IMR-90 (cell line): ENCODE measurements around the gene CHST14.

ENCODE experiments used
- MAZ ChIP-seq: IDR thresholded peaks from 2 replicates; pipeline ENCODE4 v1.6.1; 2012; ENCODE audit warnings: low read depth, mild to moderate bottlenecking, low read length, improper control_type of control experiment, moderate library complexity, borderline replicate concordance
- MXI1 ChIP-seq: IDR thresholded peaks from 2 replicates; pipeline ENCODE4 v1.6.1; 2012; ENCODE audit warnings: low read depth, mild to moderate bottlenecking, low read length, moderate library complexity, borderline replicate concordance
- POLR2A ChIP-seq: IDR thresholded peaks from 2 replicates; pipeline ENCODE4 v1.6.1; 2012; ENCODE audit warnings: mild to moderate bottlenecking, low read depth, low read length
- RCOR1 ChIP-seq: IDR thresholded peaks from 2 replicates; pipeline ENCODE4 v1.6.1; 2012; ENCODE audit warnings: mild to moderate bottlenecking, low read length, improper control_type of control experiment; ENCODE audit not compliant: insufficient replicate concordance
- TF ChIP-seq, protein P1 (sequence below): conservative IDR thresholded peaks from 2 replicates; pipeline ENCODE4 v1.5.1; 2012; ENCODE audit warnings: mild to moderate bottlenecking, low read depth, low read length, improper control_type of control experiment

DNA sequence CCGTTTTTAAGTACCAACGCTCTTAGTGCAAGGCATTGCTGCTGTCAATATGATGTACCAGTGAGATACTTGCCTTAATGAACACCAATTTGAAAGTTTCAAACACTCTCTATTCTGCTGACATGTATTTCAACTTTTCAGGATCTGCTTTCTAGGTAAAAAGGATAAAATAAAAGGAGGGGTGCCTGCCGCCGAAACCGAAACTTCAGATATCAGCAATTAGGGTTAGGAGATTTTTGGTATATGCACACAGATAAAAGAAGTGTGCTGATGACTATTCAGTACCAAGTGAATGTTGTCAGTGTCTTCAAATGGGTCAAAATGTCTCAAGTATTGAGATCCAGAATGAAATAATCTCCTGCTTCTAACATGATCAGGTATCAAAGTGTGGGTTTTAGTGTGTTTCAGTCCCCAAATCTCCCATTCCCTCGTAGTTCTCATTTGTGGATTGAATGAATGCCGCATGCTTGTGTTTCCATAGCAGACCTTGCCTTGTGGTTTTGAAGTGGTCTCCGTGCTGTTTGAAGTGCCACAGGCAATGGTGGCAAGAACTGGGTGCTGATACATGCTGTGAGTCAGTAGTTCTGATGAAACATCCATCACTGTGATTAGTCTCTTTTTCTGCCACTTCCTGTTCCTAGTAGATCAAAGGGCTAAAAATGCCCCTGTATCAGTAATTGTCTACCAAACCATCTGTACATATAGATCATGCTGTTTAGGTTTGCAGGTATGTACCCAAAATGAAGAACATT, 22.5 kb downstream of the CHST14 start:
- no peak for TF ChIP-seq POLR2A
- TF ChIP-seq MAZ = no peak
- TF ChIP-seq MXI1 = no peak
- TF ChIP-seq RCOR1 = no peak
- TF ChIP-seq, protein P1, sequence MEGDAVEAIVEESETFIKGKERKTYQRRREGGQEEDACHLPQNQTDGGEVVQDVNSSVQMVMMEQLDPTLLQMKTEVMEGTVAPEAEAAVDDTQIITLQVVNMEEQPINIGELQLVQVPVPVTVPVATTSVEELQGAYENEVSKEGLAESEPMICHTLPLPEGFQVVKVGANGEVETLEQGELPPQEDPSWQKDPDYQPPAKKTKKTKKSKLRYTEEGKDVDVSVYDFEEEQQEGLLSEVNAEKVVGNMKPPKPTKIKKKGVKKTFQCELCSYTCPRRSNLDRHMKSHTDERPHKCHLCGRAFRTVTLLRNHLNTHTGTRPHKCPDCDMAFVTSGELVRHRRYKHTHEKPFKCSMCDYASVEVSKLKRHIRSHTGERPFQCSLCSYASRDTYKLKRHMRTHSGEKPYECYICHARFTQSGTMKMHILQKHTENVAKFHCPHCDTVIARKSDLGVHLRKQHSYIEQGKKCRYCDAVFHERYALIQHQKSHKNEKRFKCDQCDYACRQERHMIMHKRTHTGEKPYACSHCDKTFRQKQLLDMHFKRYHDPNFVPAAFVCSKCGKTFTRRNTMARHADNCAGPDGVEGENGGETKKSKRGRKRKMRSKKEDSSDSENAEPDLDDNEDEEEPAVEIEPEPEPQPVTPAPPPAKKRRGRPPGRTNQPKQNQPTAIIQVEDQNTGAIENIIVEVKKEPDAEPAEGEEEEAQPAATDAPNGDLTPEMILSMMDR = no peak
